ENCODE data around the gene PRKCZ.

DNA sequence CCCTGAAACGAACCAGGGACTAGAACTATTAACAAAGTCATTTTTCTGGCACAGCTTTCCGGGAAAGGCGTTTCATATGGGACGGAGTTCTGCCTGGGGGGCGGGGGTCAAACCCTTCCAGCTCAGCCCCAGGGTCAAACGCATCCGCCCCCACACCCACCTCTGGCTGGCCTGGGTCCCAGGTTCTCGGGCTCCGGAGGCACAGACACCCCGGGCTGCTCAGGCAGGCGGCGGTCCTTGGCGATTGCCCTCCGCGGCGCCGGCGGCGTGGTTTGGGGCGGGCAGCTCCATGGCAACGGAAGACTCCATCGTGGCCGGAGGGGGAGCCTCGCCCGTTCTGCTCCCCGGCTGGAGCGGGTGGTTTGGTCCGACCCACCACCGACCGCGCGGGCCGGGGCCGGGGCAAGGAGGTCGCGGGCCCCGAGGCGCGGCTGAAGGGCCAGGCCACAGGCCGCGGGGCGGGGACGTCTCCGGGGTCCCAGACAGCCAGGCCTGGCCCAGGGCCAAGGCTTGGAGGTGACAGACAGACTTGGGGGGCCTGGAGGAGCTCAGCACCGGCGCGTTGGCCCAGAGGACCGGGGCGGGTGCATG lies 46.6 kb upstream of the PRKCZ start, which contains the start of gene CFAP74:
- TF ChIP-seq, protein P1, sequence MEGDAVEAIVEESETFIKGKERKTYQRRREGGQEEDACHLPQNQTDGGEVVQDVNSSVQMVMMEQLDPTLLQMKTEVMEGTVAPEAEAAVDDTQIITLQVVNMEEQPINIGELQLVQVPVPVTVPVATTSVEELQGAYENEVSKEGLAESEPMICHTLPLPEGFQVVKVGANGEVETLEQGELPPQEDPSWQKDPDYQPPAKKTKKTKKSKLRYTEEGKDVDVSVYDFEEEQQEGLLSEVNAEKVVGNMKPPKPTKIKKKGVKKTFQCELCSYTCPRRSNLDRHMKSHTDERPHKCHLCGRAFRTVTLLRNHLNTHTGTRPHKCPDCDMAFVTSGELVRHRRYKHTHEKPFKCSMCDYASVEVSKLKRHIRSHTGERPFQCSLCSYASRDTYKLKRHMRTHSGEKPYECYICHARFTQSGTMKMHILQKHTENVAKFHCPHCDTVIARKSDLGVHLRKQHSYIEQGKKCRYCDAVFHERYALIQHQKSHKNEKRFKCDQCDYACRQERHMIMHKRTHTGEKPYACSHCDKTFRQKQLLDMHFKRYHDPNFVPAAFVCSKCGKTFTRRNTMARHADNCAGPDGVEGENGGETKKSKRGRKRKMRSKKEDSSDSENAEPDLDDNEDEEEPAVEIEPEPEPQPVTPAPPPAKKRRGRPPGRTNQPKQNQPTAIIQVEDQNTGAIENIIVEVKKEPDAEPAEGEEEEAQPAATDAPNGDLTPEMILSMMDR (conservative IDR thresholded peaks at IDR 0.05; ENCODE audit: low read depth, low read length): no peak
- TF ChIP-seq EZH2 (IDR thresholded peaks at IDR 0.05; ENCODE audit: low read length, unreplicated experiment): no peak

Measured in PC-3 (cell line).